Heart left ventricle (tissue), 13 donors: ENCODE data around the gene ALPG.

Experiments
- POLR2A ChIP-seq, 2 donors: fragments of 450-650 bp; IDR thresholded peaks; one replicate each; pipeline ENCODE4 v1.6.1; 2017; ENCODE audit warnings: antibody characterized with exemption in 2 of 2, mild to moderate bottlenecking in 2 of 2, moderate library complexity in 2 of 2
- TF ChIP-seq, protein P1 (sequence below), 12 donors: fragments of 200-600 bp; sonication (generic) in 4 of 12; IDR thresholded peaks; one replicate each; pipeline versions ENCODE4 v1.5.0 to v1.8.0; 2018 to 2022; ENCODE audit warnings: antibody characterized with exemption in 12 of 12, mild to moderate bottlenecking in 5 of 12
- donor health status: ischemic (EF 13 %, LVEDD 7.1; RV severe dilation, severe dysfunction).
- donor health status: DM: no; HTN: yes; CAD: no.
- donor health status: DM: no; HTN: no; CAD: no.
- donor health status: ischemic (EF 25% LVEDD 6.9; RV normal size, moderate dysfunction).
- donor health status: ischemic (EF 25% LVEDD 5.7; RV mildly dilated, moderate dysfunction).
- donor health status: ischemic (EF 35%, LVEDD 5.7; RV mildly dilated, moderate dysfunction).
- donor health status: nonischemic (EF 11% LVEDD 7.7; RV severe dilation, severe dysfunction).
- donor health status: DM: yes; HTN: yes; CAD: no.
- donor health status: PGD.
- donor health status: ischemic (EF 29% LVEDD 5.4; RV normal size, mild dysfunction).
- donor health status: nonischemic (EF 23%, LVEDD 6.1; RV moderate dilation, normal function).

DNA sequence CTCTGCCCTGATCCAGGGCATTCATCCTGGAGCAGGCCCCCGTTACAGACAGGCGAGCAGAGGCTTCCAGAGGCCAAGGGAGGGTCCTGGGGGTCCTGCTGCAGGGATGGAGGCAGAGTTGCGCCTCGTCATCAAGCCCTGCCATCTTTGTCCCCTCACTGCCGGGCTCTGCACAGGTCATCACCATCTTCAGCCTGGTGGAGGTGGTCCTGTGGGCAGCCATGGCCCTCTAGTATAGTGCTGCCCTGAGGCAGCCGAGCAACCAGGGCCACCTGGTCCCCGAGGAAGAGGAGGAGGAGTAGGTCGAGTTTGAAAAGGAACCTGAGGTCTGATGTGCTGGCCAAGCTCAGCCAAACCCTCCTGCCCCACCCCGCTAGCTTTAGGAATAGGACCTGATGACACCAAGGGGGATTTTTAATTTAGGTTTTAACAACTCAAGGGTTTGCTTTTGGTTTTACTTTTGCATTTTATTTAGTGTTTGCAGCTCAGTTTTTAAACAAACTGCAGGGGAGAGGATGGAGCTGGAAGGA lies 40.5 kb downstream of the ALPG start:
- TF ChIP-seq, protein P1, sequence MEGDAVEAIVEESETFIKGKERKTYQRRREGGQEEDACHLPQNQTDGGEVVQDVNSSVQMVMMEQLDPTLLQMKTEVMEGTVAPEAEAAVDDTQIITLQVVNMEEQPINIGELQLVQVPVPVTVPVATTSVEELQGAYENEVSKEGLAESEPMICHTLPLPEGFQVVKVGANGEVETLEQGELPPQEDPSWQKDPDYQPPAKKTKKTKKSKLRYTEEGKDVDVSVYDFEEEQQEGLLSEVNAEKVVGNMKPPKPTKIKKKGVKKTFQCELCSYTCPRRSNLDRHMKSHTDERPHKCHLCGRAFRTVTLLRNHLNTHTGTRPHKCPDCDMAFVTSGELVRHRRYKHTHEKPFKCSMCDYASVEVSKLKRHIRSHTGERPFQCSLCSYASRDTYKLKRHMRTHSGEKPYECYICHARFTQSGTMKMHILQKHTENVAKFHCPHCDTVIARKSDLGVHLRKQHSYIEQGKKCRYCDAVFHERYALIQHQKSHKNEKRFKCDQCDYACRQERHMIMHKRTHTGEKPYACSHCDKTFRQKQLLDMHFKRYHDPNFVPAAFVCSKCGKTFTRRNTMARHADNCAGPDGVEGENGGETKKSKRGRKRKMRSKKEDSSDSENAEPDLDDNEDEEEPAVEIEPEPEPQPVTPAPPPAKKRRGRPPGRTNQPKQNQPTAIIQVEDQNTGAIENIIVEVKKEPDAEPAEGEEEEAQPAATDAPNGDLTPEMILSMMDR (IDR thresholded peaks at IDR 0.05): no peak
- no peak for TF ChIP-seq POLR2A (IDR thresholded peaks at IDR 0.05)
